HUES6 (cell line): ENCODE data around the gene CA5A.
A peak's percentile ranks its signal among the peaks of the same experiment; 100 is the strongest.

Experiments
- H3K27ac ChIP-seq: 2 replicates; pipeline ENCODE4 v1.7.0; 2013; ENCODE audit warnings: low read depth, mild to moderate bottlenecking, low read length, inconsistent platforms
- H3K27me3 ChIP-seq: 2 replicates; pipeline ENCODE4 v1.6.1; 2013; ENCODE audit warnings: low read length; ENCODE audit not compliant: control insufficient read depth, insufficient read depth
- H3K36me3 ChIP-seq: 2 replicates; pipeline ENCODE4 v1.6.1; 2013; ENCODE audit warnings: low read length; ENCODE audit not compliant: control insufficient read depth, insufficient read depth
- H3K4me1 ChIP-seq: 2 replicates; pipeline ENCODE4 v1.6.1; 2013; ENCODE audit warnings: low read length; ENCODE audit not compliant: control insufficient read depth, insufficient read depth
- H3K4me3 ChIP-seq: 2 replicates; pipeline ENCODE4 v1.5.1; 2013; ENCODE audit warnings: low read depth, low read length
- H3K9ac ChIP-seq: one replicate; pipeline ENCODE4 v1.6.1; 2013; ENCODE audit warnings: mild to moderate bottlenecking, low read length
- H3K9me3 ChIP-seq: 2 replicates; pipeline ENCODE4 v1.6.1; 2013; ENCODE audit warnings: low read depth, low read length; ENCODE audit not compliant: control insufficient read depth, insufficient read depth

The CA5A gene

GRCh38 chr16:87954826-87955225 is 18.5 kb upstream of the CA5A start:
- peaks cover 12% of the 10 kb centered on the region for H3K4me1 ChIP-seq
- no peak overlapping the region for H3K27ac ChIP-seq
- H3K36me3 ChIP-seq, result peaks cover 32% of the 10 kb centered on the region
- no peaks in the 10 kb centered on the region for H3K27me3 ChIP-seq
- no peak overlapping the region for H3K9ac ChIP-seq
- H3K9me3 ChIP-seq, result no peaks in the 10 kb centered on the region
- H3K4me3 ChIP-seq, result no peak overlapping the region

GRCh38 chr16:87954361-87954760 is 18.0 kb upstream of the CA5A start:
- H3K36me3 ChIP-seq, result peaks cover 32% of the 10 kb centered on the region
- no peak overlapping the region for H3K27ac ChIP-seq
- H3K9me3 ChIP-seq, result no peaks in the 10 kb centered on the region
- no peak overlapping the region for H3K4me3 ChIP-seq
- H3K9ac ChIP-seq, result no peak overlapping the region
- peaks cover 12% of the 10 kb centered on the region for H3K4me1 ChIP-seq
- no peaks in the 10 kb centered on the region for H3K27me3 ChIP-seq

GRCh38 chr16:87953308-87954215 is 17.2 kb upstream of the CA5A start:
- H3K4me1 ChIP-seq, result peaks cover 12% of the 10 kb centered on the region
- H3K9ac ChIP-seq, result no peak overlapping the region
- no peak overlapping the region for H3K4me3 ChIP-seq
- no peak overlapping the region for H3K27ac ChIP-seq
- peaks cover 32% of the 10 kb centered on the region for H3K36me3 ChIP-seq
- H3K27me3 ChIP-seq, result no peaks in the 10 kb centered on the region
- no peaks in the 10 kb centered on the region for H3K9me3 ChIP-seq

GRCh38 chr16:87952751-87953150 is 16.4 kb upstream of the CA5A start:
- Histone ChIP-seq H3K9ac (peak overlapping the region; percentile 97), H3K9me3 (no peaks in the 10 kb centered on the region), H3K27ac (no peak overlapping the region), H3K27me3 (no peaks in the 10 kb centered on the region), H3K4me3 (peak overlapping the region; percentile 85; the same call in 1 of the 2 replicates), H3K36me3 (peaks cover 28% of the 10 kb centered on the region), H3K4me1 (peaks cover 12% of the 10 kb centered on the region)

- Histone ChIP-seq H3K36me3 (peaks cover 22% of the 10 kb centered on the region), H3K4me3 (peak overlapping the region; percentile 85), H3K9me3 (no peaks in the 10 kb centered on the region), H3K27me3 (no peaks in the 10 kb centered on the region), H3K4me1 (peaks cover 12% of the 10 kb centered on the region), H3K27ac (peak overlapping the region; percentile 96), H3K9ac (peak overlapping the region; percentile 97)
Measured at GRCh38 chr16:87951552-87952538, 15.5 kb upstream of the CA5A start.

- peak within 1 kb of the TSS; percentile 98 for H3K9ac ChIP-seq
- peaks cover 4% of the 10 kb centered on the region for H3K4me1 ChIP-seq
- peaks cover 18% of the 10 kb centered on the region for H3K36me3 ChIP-seq
- no peaks in the 10 kb centered on the region for H3K9me3 ChIP-seq
- no peaks in the 10 kb centered on the region for H3K27me3 ChIP-seq
- H3K4me3 ChIP-seq, result peak within 1 kb of the TSS; percentile 93
- peak within 1 kb of the TSS; percentile 98 for H3K27ac ChIP-seq
Measured at GRCh38 chr16:87950765-87951551, 14.6 kb upstream of the CA5A start, which contains the start of gene BANP. BANP (plus strand) TSS chr16:87951434; CDS start chr16:87975116, 23,682 bp downstream.

GRCh38 chr16:87949071-87949744 is 12.9 kb upstream of the CA5A start:
- H3K36me3 ChIP-seq, result peaks cover 10% of the 10 kb centered on the region
- no peak overlapping the region for H3K27ac ChIP-seq
- no peak overlapping the region for H3K4me3 ChIP-seq
- H3K27me3 ChIP-seq, result no peaks in the 10 kb centered on the region
- no peak overlapping the region for H3K9ac ChIP-seq
- H3K9me3 ChIP-seq, result no peaks in the 10 kb centered on the region
- peaks cover 5% of the 10 kb centered on the region for H3K4me1 ChIP-seq

- no peak overlapping the region for H3K9ac ChIP-seq
- H3K27ac ChIP-seq, result no peak overlapping the region
- H3K27me3 ChIP-seq, result no peaks in the 10 kb centered on the region
- peaks cover 5% of the 10 kb centered on the region for H3K36me3 ChIP-seq
- H3K4me1 ChIP-seq, result peaks cover 5% of the 10 kb centered on the region
- no peaks in the 10 kb centered on the region for H3K9me3 ChIP-seq
- H3K4me3 ChIP-seq, result no peak overlapping the region
Measured at GRCh38 chr16:87948735-87949070, 12.4 kb upstream of the CA5A start.

- Histone ChIP-seq H3K27me3 (no peaks in the 10 kb centered on the region), H3K9me3 (no peaks in the 10 kb centered on the region), H3K36me3 (no peaks in the 10 kb centered on the region), H3K27ac (no peak overlapping the region), H3K9ac (no peak overlapping the region), H3K4me3 (no peak overlapping the region), H3K4me1 (peaks cover 5% of the 10 kb centered on the region)
Measured at GRCh38 chr16:87948119-87948545, 11.8 kb upstream of the CA5A start.
